Measurements from ENCODE around the gene MBP. TPM values are rescaled to one million over a fixed set of nuclear protein-coding genes. Genes with fewer than 3 reads are reported as not detected.

The MBP gene
- total RNA-seq, 1 donor from 2014 or later, result 2.0 TPM

- H3K27me3 Mint-ChIP-seq (ENCODE audit: low read depth), result peaks cover 3% of the 10 kb centered on the region
- H3K27ac Mint-ChIP-seq (ENCODE audit: unreplicated experiment), result no peak overlapping the region
- DNase-seq (ENCODE audit: low read depth, low spot score), result no peak
- no peak for TF ChIP-seq CTCF (conservative IDR thresholded peaks at IDR 0.05)
- H3K9me3 Mint-ChIP-seq, result no peaks in the 10 kb centered on the region
- no peaks in the 10 kb centered on the region for H3K36me3 Mint-ChIP-seq (ENCODE audit: low read depth)
- H3K4me1 Mint-ChIP-seq, result peaks cover 10% of the 10 kb centered on the region
- no peak overlapping the region for H3K4me3 Mint-ChIP-seq
Observed at GRCh38 chr18:77061946-77062517, 70.6 kb downstream of the MBP start.

GRCh38 chr18:77061281-77061945 lies 71.2 kb downstream of the MBP start:
- H3K36me3 Mint-ChIP-seq (ENCODE audit: low read depth), result no peaks in the 10 kb centered on the region

GRCh38 chr18:77060151-77060550 lies 72.4 kb downstream of the MBP start:
- H3K4me3 Mint-ChIP-seq, result no peak overlapping the region
- DNase-seq (ENCODE audit: low read depth, low spot score), result no peak
- peaks cover 5% of the 10 kb centered on the region for H3K27me3 Mint-ChIP-seq (ENCODE audit: low read depth)
- peaks cover 21% of the 10 kb centered on the region for H3K4me1 Mint-ChIP-seq
- H3K36me3 Mint-ChIP-seq (ENCODE audit: low read depth), result no peaks in the 10 kb centered on the region
- H3K27ac Mint-ChIP-seq (ENCODE audit: unreplicated experiment), result no peak overlapping the region
- TF ChIP-seq CTCF (conservative IDR thresholded peaks at IDR 0.05), result no peak
- no peaks in the 10 kb centered on the region for H3K9me3 Mint-ChIP-seq

More at GRCh38 chr18:77061281-77061945, 71.2 kb downstream of the MBP start:
- no peak overlapping the region for H3K27ac Mint-ChIP-seq (ENCODE audit: unreplicated experiment)
- no peak for DNase-seq (ENCODE audit: low read depth, low spot score)
- peaks cover 11% of the 10 kb centered on the region for H3K4me1 Mint-ChIP-seq
- peaks cover 5% of the 10 kb centered on the region for H3K27me3 Mint-ChIP-seq (ENCODE audit: low read depth)
- no peaks in the 10 kb centered on the region for H3K9me3 Mint-ChIP-seq
- no peak overlapping the region for H3K4me3 Mint-ChIP-seq
- no peak for TF ChIP-seq CTCF (conservative IDR thresholded peaks at IDR 0.05)

GRCh38 chr18:77059294-77059916 lies 73.2 kb downstream of the MBP start:
- H3K27me3 Mint-ChIP-seq (ENCODE audit: low read depth), result peaks cover 5% of the 10 kb centered on the region
- no peaks in the 10 kb centered on the region for H3K36me3 Mint-ChIP-seq (ENCODE audit: low read depth)
- H3K9me3 Mint-ChIP-seq, result no peaks in the 10 kb centered on the region
- TF ChIP-seq CTCF (conservative IDR thresholded peaks at IDR 0.05), result peak; percentile 78
- H3K27ac Mint-ChIP-seq (ENCODE audit: unreplicated experiment), result no peak overlapping the region
- H3K4me3 Mint-ChIP-seq, result no peak overlapping the region
- peak; percentile 50 for DNase-seq (ENCODE audit: low read depth, low spot score)
- H3K4me1 Mint-ChIP-seq, result peaks cover 29% of the 10 kb centered on the region

- Mint-ChIP-seq H3K36me3 (ENCODE audit: low read depth) (no peaks in the 10 kb centered on the region), H3K4me3 (no peak overlapping the region), H3K27me3 (ENCODE audit: low read depth) (peaks cover 5% of the 10 kb centered on the region), H3K4me1 (peaks cover 32% of the 10 kb centered on the region), H3K9me3 (no peaks in the 10 kb centered on the region), H3K27ac (ENCODE audit: unreplicated experiment) (no peak overlapping the region)
- DNase-seq (ENCODE audit: low read depth, low spot score), result no peak
- no peak for TF ChIP-seq CTCF (conservative IDR thresholded peaks at IDR 0.05)
Observed at GRCh38 chr18:77058290-77058835, 74.2 kb downstream of the MBP start.
